GM18520 (cell line): ENCODE data around the gene ARHGEF11.

Experiments
- ATAC-seq: cut with Tn5 transposase; IDR thresholded peaks from one replicate; pipeline ENCODE4 v1.9.1; 2021; ENCODE audit not compliant: unreplicated experiment

Gene ARHGEF11

DNA sequence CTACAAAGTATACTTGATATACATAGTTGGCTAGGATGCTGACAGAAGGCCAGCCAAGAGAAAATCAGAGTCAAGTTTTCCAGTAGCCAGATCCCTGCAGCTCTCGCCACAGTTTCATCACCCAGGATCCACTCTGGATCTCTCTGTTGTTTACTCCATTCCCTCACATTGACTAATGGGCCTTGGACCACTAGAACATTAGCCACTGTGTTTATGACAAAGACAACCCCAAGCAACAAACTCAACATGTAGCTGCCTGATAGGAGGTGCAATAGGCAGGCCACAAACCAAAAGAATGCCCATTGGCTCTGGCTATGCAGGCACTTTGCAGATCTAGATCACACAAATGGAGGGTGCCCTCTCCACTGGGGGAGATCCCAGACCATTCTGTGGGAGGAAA, 44.2 kb downstream of the ARHGEF11 start:
- ATAC-seq: no peak

DNA sequence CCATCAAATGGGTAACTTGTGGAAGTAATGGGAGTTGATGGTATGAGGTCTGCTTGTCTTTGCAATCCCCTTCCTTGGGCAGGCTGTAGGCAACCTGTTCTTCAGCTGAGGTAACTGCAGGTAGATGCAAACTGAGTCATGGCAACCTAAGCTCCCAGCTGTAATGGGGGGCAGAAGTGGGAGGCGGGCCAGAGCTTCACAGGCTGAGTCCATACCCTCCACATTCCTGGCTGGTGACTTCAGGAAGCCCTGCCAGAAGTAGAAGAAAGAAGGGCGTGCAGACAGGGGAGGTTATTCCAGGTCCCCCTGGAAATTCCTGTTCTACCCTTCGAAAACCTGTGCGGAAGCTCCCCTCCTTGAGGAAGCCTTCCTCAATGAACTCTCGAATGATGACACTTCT, 44.9 kb downstream of the ARHGEF11 start:
- ATAC-seq: no peak

DNA sequence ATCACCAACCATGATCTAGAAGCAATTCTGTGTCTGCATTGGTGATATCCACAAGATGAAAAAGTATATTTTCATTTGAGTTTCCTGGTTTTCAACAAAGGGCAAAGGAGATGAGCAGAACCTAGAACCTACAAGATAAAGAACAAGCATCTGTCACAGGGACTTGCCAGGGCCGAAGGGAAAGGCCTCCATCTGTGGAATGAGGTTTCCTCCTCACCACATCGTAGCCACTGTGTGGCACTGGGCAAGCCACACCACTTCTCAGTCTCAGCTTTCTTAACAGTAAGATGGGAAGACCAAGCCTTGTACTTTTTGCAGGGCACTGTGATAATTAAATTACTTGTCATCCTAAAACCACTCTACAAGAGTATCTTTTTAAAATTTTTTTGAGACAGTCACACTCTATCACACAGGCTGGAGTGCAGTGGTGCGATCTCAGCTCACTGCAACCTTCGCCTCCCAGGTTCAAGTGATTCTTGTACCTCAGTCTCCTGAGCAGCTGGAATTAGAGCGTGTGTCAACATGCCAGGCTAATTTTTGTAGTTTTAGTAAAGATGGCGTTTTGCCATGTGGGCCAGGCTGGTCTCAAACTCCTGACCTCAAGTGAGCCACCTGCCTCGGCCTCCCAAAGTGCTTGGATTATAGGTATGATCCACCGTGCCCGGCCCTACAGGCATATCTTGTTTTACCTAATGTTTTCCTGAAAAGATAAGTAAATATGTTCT, 45.8 kb downstream of the ARHGEF11 start:
- no peak for ATAC-seq

DNA sequence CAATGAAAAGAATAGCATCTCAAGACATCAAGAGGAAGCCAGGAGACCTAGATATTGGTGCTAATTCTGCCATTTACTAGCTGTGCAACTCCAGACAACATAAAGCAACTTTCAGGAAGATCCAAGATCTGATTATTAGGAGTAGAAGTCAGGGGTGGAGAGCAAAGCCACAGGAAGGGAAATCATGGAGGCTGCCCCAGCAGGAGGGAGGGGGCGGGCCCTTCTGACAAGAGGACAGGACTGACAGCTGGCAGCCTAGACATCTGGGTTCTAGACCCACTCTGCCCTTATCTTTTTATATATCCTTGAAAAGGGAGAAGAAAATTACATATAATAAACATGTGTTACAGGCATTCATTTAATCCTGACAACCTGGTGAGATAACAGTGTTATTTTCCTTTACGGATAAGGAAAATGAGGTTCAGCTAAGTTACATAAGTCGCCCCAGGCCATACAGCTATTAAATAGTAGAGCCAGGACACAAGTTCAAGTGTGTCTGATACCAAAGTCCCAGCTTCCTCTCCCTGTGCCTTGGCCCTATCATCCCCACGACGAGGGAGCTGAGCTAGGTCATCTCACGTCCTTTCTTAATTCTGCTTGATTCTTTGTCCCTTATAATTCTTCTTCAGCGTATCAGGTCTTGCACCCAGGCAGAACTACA, 46.6 kb downstream of the ARHGEF11 start:
- no peak for ATAC-seq

DNA sequence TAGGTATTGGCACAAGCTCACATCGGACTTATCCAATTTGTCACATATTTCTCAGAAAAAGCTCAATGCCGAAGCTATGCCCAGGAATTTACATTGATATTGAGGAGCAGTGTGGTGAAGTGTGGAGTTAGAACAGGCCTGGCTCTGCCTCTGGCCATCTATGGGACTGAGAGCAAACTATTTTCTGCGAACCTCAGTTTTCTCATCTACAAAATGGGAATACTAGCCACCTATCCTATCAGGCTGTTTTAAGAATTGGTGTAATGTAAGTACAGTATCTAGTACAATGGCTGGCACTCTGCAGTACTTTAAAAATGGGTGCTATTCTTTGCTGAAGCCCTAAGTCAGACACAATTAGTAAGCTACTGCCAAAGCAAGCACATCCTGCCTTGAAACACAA, 47.2 kb downstream of the ARHGEF11 start:
- no peak for ATAC-seq

DNA sequence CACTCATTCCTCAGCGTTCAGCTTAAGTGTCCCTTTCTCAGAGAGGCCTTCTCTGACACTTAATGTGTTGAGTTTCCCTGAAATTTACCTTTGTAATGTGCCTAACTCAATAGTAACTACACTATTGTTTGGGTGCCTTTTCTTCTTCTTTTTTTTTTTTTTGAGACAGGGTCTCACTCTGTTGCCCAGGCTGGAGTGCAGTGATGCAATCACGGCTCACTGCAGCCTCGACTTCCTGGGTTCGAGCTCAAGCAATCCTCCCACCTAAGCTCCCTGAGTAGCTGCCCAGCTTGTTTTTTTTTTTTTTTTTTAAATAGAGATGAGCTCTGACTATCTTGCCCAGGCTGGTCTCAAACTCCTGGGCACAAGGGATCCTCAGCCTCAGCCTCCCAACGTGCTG, 50.1 kb downstream of the ARHGEF11 start:
- ATAC-seq: no peak

DNA sequence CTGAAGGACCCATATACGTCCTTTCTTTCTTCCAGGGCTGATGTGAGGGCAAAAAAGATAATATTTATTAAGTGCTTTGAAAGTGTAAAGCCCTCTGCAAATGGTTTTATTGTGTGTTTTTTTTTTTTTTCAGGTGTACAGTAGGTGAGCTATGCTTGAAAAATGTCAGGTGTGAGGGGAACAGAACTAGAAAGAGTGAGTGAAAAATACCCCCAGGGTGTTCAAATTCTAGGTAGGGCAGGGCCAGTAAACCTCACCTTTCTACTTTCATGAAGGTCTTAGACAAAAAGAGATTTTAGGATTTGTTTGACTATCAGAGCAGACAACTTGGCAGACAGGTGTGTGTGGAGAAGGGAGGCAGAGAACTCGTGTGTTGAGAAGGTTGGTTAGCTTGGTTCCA, 51.3 kb downstream of the ARHGEF11 start:
- ATAC-seq: no peak

DNA sequence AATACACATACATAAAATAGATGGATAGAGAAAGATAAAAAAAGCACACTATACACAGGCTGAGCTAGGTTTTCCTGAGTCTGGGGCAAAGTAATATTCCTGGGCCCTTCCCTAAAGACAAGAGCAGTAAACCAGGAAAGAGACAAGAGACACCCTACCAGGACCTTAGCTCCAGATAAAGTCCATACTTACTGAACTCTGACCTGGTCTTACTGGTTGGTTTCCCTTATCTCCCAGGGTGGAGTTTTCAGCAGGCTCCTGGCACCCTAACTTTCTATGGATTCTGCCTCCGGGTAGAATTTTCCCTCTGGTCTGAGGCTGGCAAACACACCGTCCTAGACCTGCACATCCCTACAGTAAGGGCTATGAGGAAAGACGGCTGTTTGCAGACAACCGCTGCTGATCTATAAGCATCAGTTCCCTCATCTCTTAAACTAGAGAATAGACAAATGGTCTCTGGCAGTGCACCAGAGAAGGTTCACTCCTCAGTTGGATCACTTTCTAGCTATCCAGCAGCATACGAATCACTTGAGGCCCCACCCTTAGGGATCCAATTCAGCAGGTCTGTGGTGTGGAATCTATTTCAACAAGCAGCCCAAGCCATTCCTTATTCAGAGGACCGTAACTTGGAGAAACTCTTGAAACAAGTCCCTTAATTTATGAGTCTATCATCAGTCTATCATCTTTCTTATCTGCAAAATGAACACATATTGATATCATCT, 52.0 kb downstream of the ARHGEF11 start:
- no peak for ATAC-seq

DNA sequence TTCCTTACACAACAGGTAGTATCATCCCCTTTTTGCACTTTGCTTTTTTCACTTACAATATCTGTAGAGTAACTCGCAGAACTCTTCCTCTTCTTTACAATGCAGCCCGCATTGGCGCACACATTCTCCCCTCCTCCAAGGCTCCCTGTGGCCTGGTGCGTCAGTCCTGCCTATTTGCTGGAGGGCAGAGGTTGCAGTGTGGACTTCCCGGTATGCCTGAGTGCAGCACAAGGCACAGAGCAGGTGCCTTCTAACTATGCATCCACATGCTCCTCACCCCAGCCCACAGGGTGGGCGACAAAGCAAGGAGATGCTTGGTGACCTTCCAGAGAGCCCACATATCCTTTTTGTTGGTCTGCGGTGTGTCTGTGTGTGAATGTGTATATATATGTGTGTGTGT, 53.3 kb downstream of the ARHGEF11 start:
- ATAC-seq: no peak

DNA sequence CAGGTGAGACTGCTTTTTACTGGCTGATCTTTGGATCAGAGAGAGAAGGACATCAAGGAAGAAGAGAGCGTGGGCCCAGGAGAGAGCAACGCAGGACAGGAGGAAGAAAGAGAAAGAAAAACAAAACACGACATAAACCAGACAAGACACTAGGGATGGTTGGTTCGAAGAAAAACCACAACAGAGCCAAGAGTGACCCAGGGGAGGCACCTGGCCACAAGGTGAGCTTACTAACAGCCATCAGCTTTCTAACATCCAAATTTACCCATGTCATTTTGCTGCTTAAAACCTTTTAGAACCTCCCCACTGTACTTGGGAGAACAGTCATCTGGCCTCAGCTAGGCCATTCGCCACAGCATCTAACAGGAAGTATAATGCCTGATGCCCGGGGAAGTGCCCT, 57.8 kb downstream of the ARHGEF11 start:
- ATAC-seq: no peak

DNA sequence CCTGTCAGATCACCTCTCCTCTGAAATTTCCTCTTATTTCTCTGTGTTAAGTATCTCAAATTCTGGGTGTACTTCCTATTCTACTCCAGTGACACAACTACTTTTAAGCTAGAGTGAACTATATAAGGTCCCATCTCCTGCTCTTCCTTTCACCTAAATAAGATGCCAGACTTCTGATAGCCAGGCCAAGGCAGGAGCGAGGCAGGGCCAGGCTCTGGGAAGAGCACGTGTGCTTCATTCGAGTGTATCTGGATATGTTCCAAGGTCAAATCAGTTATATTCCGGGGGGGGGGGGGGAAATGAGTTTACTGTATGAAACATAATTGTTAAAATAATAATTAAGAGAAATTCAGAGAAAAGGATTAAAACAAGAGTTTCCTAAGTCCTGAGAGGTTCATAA, 65.0 kb downstream of the ARHGEF11 start:
- ATAC-seq: no peak

DNA sequence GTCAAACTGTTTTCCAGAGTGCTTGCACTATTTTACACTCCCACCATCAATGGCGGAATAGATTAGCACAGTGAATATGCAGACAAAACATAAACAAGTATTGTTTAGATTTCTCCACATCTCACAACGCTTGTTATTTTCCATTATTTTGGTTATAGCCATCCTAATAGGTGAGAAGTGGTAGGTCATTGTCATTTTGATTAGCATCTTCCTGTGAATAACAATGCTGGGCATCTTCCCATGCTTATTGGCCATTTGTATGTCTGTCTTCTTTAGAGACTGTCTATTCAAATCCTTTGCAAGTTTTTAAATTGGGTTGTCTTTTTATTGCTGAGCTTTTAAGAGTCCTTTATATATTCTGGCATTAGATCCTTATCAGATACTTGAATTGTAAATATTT, 70.5 kb downstream of the ARHGEF11 start:
- ATAC-seq: no peak

DNA sequence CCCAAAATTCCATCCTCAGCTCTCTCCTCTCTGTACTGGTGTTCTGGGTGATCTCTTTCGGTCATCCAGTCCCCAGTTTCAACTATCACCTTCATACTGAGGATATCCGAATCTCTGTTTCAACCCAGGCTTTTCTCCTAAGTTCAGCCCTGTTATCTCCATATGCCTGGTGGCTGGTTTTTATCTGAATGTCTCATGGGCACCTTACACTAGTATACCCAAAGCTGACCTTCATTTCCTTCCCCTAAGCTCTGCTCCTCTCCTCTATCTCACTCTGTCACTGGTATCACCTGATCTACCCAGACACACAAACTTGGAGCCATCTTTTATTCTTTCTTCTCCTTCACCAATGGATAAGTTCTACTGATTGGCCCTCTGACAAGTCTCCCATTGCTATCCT, 72.1 kb downstream of the ARHGEF11 start:
- ATAC-seq: no peak

DNA sequence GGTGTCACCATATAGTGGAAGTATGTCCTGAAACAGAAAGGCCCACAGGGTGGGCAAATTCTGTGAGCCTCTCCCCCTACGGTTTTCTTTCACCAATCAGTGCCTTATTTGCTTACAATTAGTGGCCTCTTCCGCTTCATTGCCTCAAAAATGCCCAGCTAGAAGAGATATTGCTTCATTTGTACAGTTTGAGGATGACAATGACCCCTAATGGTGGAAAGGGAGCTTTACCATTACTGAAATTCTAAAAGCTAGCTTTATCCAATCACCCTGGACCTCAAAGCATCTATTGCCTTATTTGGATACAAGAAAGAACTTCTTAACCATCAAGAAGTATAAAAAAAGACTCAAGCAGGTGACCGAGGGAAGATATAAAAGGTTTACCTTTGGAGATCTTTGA, 75.5 kb downstream of the ARHGEF11 start:
- no peak for ATAC-seq

DNA sequence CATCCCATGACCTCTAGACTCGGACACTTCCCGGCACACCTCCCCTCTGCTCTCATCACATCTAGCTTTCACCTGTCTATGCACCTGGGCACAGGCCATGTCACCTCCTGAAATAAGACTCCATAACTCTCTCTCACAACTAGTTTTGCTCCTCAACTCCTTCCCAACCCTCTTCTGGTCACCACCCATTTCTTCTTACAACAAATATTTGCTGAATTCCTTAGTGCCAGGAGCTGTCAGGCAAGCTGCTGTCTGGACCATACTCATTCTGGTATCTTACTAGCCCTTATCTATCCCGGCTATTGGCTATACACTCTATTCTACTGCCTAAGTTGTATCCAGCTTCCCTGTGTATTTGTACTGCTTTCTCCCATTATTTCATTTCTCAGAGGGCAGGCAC, 76.0 kb downstream of the ARHGEF11 start:
- ATAC-seq: no peak

DNA sequence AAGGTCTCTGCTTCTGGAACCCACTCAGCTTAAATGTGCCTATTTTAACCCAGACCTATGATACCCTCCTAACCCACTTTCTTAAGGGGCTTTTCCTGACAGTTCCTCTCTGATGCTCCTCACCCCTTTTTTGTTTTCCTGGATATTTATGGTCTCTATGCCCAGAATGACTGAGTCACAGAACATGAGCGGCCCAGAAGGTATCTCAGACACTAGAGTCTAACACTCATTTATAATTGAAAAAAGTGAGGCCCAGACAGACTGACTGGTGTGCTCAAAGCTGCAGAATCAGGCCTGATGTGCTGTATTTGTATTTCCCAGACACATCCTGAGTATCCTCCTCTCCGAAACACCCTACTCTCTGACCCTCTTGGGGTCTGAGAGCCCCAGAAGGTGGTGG, 81.1 kb downstream of the ARHGEF11 start:
- no peak for ATAC-seq

DNA sequence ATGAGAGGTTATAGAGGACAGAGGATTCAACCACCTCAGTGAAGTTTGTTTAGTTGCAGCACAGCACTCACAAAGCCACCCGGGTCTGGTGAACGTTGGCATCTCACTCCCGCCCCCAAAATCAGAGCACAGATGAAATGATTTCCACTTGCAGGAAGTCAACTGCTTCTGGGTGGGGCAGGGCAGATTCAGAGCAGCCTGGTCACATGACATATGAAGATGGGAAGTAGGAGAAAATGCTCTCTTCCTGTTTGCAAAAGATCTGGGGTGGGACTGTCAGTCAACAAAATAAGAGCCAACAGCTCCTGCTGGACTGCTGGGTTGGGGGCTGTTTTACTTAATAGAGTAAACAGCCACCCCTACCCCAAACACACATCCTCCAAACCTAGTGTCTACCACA, 81.9 kb downstream of the ARHGEF11 start:
- no peak for ATAC-seq

DNA sequence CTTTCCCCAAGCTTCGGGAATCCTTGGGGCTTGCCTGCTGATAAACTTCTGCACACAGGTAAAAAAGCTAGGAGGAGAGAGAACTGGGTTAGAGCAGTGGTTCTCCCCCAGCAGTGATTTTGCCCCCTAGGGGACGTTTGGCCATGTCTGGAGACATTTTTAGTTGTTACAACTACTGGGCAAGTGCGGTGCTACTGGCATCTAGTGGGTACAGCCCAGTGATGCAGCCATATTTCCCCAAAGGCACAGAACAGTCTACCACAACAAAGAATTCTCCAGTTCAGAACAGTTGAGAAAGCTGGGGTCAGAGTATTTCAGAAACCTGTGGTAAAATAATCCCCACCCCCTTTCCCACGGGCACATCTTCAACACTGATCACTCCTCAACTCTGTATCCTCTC, 83.8 kb downstream of the ARHGEF11 start:
- ATAC-seq: no peak

DNA sequence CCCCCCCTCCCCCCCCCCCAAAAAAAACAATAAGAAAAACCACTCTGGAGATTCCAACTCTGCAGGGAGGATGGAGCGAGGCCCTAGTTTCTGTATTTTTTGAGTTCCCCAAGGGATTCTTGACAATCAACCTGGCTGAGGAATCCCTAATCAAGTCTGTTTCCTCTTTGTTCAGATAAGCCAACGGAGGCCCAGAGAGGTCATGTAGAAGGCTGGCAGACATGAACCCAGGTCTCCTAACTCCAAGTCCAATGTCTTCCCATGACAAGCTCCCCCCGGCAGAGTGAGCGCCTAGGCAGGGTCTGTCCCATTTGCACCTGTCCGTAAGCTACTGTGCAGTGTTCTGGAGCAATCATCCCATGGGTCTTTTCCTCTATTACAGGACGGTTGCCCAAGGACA, 85.6 kb downstream of the ARHGEF11 start:
- ATAC-seq: no peak

DNA sequence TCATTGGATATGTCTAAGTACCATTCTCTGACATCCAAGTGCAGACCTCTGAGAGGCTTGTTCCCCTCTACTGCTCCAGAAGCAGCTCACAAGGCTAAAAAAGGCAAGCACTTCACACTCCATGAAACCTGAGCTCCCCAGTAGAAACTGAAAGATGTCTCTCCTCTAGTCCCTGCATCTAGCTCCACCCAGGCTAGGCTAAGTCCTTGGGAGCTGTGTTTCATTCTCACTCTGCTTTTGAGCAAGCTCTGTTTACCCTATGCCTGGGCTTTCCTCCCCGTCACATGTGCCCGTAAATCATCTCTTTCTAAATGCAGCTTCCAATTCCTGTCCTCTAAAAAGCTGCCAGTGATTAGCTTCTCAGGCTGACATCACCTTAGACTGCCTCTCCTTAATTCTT, 86.1 kb downstream of the ARHGEF11 start:
- ATAC-seq: no peak

DNA sequence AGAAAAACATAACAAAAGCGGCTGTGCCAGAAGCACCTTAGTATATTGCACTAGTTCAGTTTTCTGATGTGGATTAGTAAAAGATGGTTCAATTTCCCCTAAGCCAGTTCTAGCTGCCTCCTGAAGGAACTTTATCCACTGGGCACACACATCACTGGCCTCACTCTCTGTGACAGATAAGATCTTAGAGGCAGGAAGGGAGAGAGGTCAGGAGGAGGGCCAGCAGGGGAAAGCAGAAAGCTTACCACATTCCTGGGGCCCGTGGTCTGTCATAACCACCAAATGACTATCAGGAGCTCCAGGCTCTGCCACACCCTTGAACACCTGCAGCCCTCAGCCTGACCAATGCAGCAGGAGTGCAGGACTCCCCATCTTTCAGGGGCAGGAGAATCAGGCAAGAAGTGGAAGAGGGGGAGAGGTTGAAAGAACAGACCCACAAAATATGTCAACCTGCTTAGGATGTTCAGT, 87.3 kb downstream of the ARHGEF11 start:
- no peak for ATAC-seq

DNA sequence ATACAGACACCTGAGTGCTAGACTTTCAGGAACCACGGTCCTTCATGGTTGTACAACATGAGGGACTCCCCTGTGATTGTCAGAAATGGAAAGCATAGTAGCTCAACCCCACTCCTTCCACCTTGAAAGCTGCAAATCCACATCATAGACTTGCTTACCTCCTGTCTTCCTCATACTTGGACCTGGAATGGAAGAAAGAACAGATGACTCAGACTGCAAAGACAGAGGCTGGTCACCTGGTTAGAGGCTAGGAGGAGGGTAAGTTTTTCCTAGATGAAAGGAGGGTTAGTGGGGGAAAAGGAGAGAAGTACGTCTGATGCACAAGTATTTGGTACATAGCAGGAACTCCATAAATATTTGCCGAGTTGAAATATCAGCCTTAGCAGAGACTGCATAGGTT, 87.9 kb downstream of the ARHGEF11 start:
- ATAC-seq: no peak
